Measurements from ENCODE around the gene IRAK2.

Gene IRAK2

GRCh38 chr3:10289077-10289476 is 124.4 kb downstream of the IRAK2 start:
- DNase-seq (ENCODE audit: low read depth), result no peak
- no peak for TF ChIP-seq CTCF (IDR thresholded peaks at IDR 0.05; ENCODE audit: low read depth, low read length, missing control alignments)
- no peak overlapping the region for H3K4me3 ChIP-seq (ENCODE audit: low read depth, low read length)

- DNase-seq (ENCODE audit: low read depth), result no peak
- TF ChIP-seq CTCF (IDR thresholded peaks at IDR 0.05; ENCODE audit: low read depth, low read length, missing control alignments), result no peak
- no peak overlapping the region for H3K4me3 ChIP-seq (ENCODE audit: low read depth, low read length)
These were observed 125.2 kb downstream of the IRAK2 start for GRCh38 chr3:10289787-10290355.

DNA sequence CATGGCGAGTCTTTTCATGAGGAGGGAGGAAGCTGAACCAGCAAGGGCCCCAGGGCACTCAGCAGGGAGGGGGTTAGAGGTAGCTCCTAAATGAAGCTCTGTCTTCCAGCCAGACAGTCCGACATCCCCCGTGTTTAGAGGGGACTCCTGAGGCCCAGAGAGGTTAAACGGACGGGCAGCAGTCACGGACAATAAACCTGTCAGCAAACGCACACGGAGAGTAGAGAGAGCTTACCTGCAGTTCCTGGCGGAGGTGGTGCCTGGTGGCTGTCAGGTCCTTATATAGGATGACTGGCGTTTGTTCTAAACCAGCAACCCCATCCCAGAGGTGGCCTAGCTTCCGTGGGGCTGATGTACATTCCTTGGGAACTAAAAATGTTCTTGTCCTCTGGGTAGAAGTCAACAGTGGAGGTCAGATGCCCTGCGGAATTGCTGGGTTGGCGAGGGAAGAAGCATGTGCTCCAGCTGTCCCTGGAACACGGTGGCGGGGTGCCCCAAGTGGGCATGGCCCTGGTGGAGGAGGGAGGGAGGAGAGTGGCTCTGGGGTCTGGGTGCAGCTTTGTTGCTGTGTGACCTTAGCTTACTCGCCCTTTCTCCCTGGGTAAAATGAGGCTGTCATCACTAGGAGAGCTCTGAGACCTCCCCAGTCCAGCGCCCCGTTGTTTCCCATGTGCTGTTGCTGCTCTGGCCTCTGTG is 125.9 kb downstream of the IRAK2 start:
- no peak overlapping the region for H3K4me3 ChIP-seq (ENCODE audit: low read depth, low read length)
- DNase-seq (ENCODE audit: low read depth), result no peak
- no peak for TF ChIP-seq CTCF (IDR thresholded peaks at IDR 0.05; ENCODE audit: low read depth, low read length, missing control alignments)

DNA sequence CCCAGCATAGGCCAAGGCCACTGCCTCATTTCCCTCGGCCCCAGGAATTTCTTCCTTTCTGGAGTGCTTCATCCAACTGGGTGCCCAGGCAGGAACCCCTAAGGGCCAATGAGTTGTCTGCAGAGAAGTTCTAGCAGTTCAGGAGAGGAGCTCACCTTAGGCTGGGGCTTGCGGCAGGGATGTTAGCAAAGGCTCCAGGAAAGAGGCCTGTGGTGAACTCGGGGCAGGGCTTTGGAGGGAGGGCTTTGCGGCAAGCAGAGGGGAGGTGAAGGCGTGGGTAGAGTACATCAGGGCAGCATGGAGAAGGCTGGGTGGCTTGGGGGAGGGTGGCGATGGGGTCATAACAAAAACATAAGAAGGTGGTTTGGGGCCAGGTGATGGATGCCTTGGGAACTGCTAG is 126.9 kb downstream of the IRAK2 start:
- no peak for DNase-seq (ENCODE audit: low read depth)
- H3K4me3 ChIP-seq (ENCODE audit: low read depth, low read length), result no peak overlapping the region

GRCh38 chr3:10292505-10293419 is 128.0 kb downstream of the IRAK2 start, which contains the start of gene GHRL:
GHRL (minus strand) TSS chr3:10292947; CDS start chr3:10290180, 2,767 bp downstream.
- no peak for DNase-seq (ENCODE audit: low read depth)
- TF ChIP-seq CTCF (IDR thresholded peaks at IDR 0.05; ENCODE audit: low read depth, low read length, missing control alignments), result no peak
- no peak within 1 kb of the TSS; the same call in 1 of the 2 replicates for H3K4me3 ChIP-seq (ENCODE audit: low read depth, low read length)

More for the DNA sequence above, 126.9 kb downstream of the IRAK2 start:
- no peak for TF ChIP-seq CTCF (IDR thresholded peaks at IDR 0.05; ENCODE audit: low read depth, low read length, missing control alignments)

All from GM12864 (cell line).